ENCODE measurements around the gene IFT80. TPM values are rescaled to one million over a fixed set of nuclear protein-coding genes. Genes with fewer than 3 reads are reported as not detected.

The IFT80 gene
- total and polyA plus RNA-seq, 2 donors (not counting 3 experiments of a cell fraction or from before 2014, with no cell fraction given): 7.3 to 22.5 TPM

DNA sequence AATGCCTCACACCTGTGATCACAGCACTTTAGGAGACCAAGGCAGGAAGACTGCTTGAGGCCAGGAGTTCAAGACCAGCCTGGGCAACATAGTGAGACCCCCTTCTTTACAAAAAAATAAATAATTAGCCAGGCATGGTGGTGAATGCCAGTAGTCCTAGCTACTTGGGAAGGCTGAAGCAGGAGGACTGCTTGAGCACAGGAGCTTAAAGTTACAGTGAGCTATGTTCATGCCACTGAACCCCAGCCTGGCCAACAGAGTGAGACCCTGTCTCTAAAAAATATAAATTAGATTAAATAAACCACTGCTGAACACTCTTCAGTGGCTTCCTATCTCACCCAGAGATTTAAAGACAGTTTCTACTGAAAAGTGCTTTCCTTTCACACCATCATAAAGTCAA is 6.2 kb downstream of the IFT80 start:
- Histone ChIP-seq H2AFZ (ENCODE audit: low read depth, low read length) (no peak overlapping the region), H3K36me3 (ENCODE audit: control insufficient read depth in 2 of 2, extremely low read depth in 1 of 2, insufficient read depth in 2 of 2, low read length in 2 of 2) (no peaks in the 10 kb centered on the region), H4K20me1 (replicated peaks; ENCODE audit: control insufficient read depth, extremely low read depth, insufficient read depth, low read length) (no peaks in the 10 kb centered on the region), H3K9ac (replicated peaks; ENCODE audit: extremely low read depth, insufficient read depth, low read length) (no peak overlapping the region), H3K4me3 (replicated peaks in 1 of 3; ENCODE audit: insufficient read depth in 1 of 3, low read depth in 1 of 3, low read length in 3 of 3) (no peak overlapping the region), H3K4me2 (ENCODE audit: insufficient read depth, low read length) (no peak overlapping the region), H3K9me3 (replicated peaks; ENCODE audit: control insufficient read depth, insufficient read depth, low read length) (no peaks in the 10 kb centered on the region), H3K79me2 (ENCODE audit: control insufficient read depth, insufficient read depth, low read length) (peaks cover 7% of the 10 kb centered on the region), H3K27me3 (ENCODE audit: control insufficient read depth in 2 of 2, insufficient read depth in 2 of 2, low read length in 2 of 2) (no peaks in the 10 kb centered on the region), H3K27ac (ENCODE audit: insufficient read depth, low read depth, low read length) (no peak overlapping the region), H3K9me1 (replicated peaks; ENCODE audit: control insufficient read depth, extremely low read depth, insufficient read depth, low read length) (no peaks in the 10 kb centered on the region), H3K4me1 (ENCODE audit: control insufficient read depth, extremely low read depth, insufficient read depth, low read length) (no peaks in the 10 kb centered on the region)
- no peak for FAIRE-seq
- intact Hi-C loops (cut with micrococcal nuclease): no loop called here
- ChIA-PET POLR2A (no interaction called here), CTCF (interaction anchor here (3.5 kb wide), 1 partner anchor 230 kb away, joined by 9 read pairs; no protein-coding TSS in a partner anchor)
- DNase-seq (ENCODE audit: low read depth, low spot score): no peak
- no peak for TF ChIP-seq POLR2A (IDR thresholded peaks at IDR 0.05; ENCODE audit: low read depth, low read length)
- no peak for TF ChIP-seq GATA2 (IDR thresholded peaks at IDR 0.05; ENCODE audit: insufficient read depth, insufficient read length, low read depth, low read length)
- no peak for TF ChIP-seq MYC (IDR thresholded peaks at IDR 0.05; ENCODE audit: low read depth, low read length)
- TF ChIP-seq POLR2AphosphoS5 (IDR thresholded peaks at IDR 0.05; ENCODE audit: insufficient read depth, low read depth, low read length): no peak
- no peak for TF ChIP-seq FOS (IDR thresholded peaks at IDR 0.05; ENCODE audit: borderline replicate concordance, insufficient read depth, low read length)
- no peak for TF ChIP-seq JUN (IDR thresholded peaks at IDR 0.05; ENCODE audit: borderline replicate concordance, insufficient read depth, insufficient read length, low read depth)
- TF ChIP-seq EZH2 (IDR thresholded peaks at IDR 0.05; ENCODE audit: borderline replicate concordance, low read depth, low read length, severe bottlenecking): no peak
- no peak for TF ChIP-seq CTCF (IDR thresholded peaks at IDR 0.05; ENCODE audit: extremely low read depth in 1 of 2, insufficient read depth in 1 of 2, low read depth in 1 of 2, low read length in 2 of 2)
- TF ChIP-seq MAX (IDR thresholded peaks at IDR 0.05; ENCODE audit: insufficient read depth, insufficient read length): no peak
- no TSS peak for BruUV-seq (replicated peaks)
- dilution Hi-C loops (cut with MboI; ENCODE audit: extremely low pct_ligation_motif_present, low sequenced_read_pairs): no loop called here

Measured in endothelial cell of umbilical vein (primary cell).